Neural progenitor cell (in vitro differentiated cells): Measurements from ENCODE around the gene FAM53A.

Source experiments
- CTCF ChIP-seq: fragments of 200-600 bp; sonication (generic); IDR thresholded peaks from 2 replicates; pipeline ENCODE4 v1.5.1; 2017; ENCODE audit warnings: antibody characterized with exemption, mild to moderate bottlenecking
- EZH2 ChIP-seq: fragments of 200-600 bp; sonication (generic); IDR thresholded peaks from 2 replicates; pipeline ENCODE4 v1.6.1; 2017; ENCODE audit warnings: antibody characterized with exemption, mild to moderate bottlenecking, moderate library complexity
- EZH2phosphoT487 ChIP-seq: fragments of 200-600 bp; sonication (generic); IDR thresholded peaks from 2 replicates; pipeline ENCODE4 v1.6.1; 2017; ENCODE audit warnings: antibody characterized with exemption

GRCh38 chr4:1718095-1718850, 34.2 kb upstream of the FAM53A start:
- TF ChIP-seq EZH2 (no peak), EZH2phosphoT487 (no peak), CTCF (no peak)
